HEK293 (cell line): ENCODE measurements around the gene NR2F1-AS1.
A peak's percentile ranks its signal among the peaks of the same experiment; 100 is the strongest.

Experiments used
- ATF2 ChIP-seq: fragments of 450-650 bp; formaldehyde crosslinking; IDR thresholded peaks from 2 replicates; pipeline ENCODE4 v1.5.1; 2016; ENCODE audit warnings: missing biosample characterization, missing genetic modification characterization, low read depth
- GLI2 ChIP-seq: fragments of 450-650 bp; formaldehyde crosslinking; IDR thresholded peaks from 2 replicates; pipeline ENCODE4; 2017; ENCODE audit warnings: missing biosample characterization, missing genetic modification characterization, low read depth, borderline replicate concordance
- HOXD13 ChIP-seq: sonication (generic); formaldehyde crosslinking; IDR thresholded peaks from 2 replicates; pipeline ENCODE4 v1.8.0; 2022; ENCODE audit warnings: missing genetic modification reagents, borderline replicate concordance
- KLF10 ChIP-seq: fragments of 450-650 bp; IDR thresholded peaks from 2 replicates; pipeline ENCODE4 v1.5.1; 2018; ENCODE audit warnings: missing biosample characterization, mild to moderate bottlenecking, missing genetic modification characterization
- OSR2 ChIP-seq: fragments of 450-650 bp; formaldehyde crosslinking; IDR thresholded peaks from 2 replicates; pipeline ENCODE4 v1.5.1; 2016; ENCODE audit warnings: missing biosample characterization, missing genetic modification characterization
- PATZ1 ChIP-seq: fragments of 450-650 bp; formaldehyde crosslinking; IDR thresholded peaks from 2 replicates; pipeline ENCODE4 v1.5.1; 2016; ENCODE audit warnings: missing biosample characterization, missing genetic modification characterization
- WT1 ChIP-seq: fragments of 450-650 bp; formaldehyde crosslinking; IDR thresholded peaks from 2 replicates; pipeline ENCODE4 v1.5.1; 2016; ENCODE audit warnings: missing biosample characterization, missing genetic modification characterization
- YY1 ChIP-seq: fragments of 450-650 bp; formaldehyde crosslinking; IDR thresholded peaks from 2 replicates; pipeline ENCODE4 v1.5.1; 2018; ENCODE audit warnings: missing biosample characterization, missing genetic modification characterization
- ZBTB21 ChIP-seq: fragments of 450-650 bp; formaldehyde crosslinking; IDR thresholded peaks from 2 replicates; pipeline ENCODE4 v1.5.1; 2017; ENCODE audit warnings: missing biosample characterization, missing genetic modification characterization
- ZBTB48 ChIP-seq: fragments of 450-650 bp; formaldehyde crosslinking; IDR thresholded peaks from 2 replicates; pipeline ENCODE4 v1.5.1; 2016; ENCODE audit warnings: missing biosample characterization, missing genetic modification characterization
- ZEB2 ChIP-seq: fragments of 450-650 bp; formaldehyde crosslinking; IDR thresholded peaks from 2 replicates; pipeline ENCODE4 v1.5.1; 2016; ENCODE audit warnings: missing biosample characterization, missing genetic modification characterization
- ZIC2 ChIP-seq: fragments of 450-650 bp; formaldehyde crosslinking; IDR thresholded peaks from 2 replicates; pipeline ENCODE4 v1.5.1; 2016; ENCODE audit warnings: missing biosample characterization, missing genetic modification characterization
- ZNF121 ChIP-seq: fragments of 450-650 bp; formaldehyde crosslinking; IDR thresholded peaks from 2 replicates; pipeline ENCODE4 v1.5.1; 2016; ENCODE audit warnings: missing biosample characterization, missing genetic modification characterization
- ZNF138 ChIP-seq: fragments of 450-650 bp; formaldehyde crosslinking; IDR thresholded peaks from 2 replicates; pipeline ENCODE4 v1.5.1; 2016; ENCODE audit warnings: missing biosample characterization, missing genetic modification characterization, borderline replicate concordance
- ZNF223 ChIP-seq: fragments of 450-650 bp; formaldehyde crosslinking; IDR thresholded peaks from 2 replicates; pipeline ENCODE4 v1.5.1; 2016; ENCODE audit warnings: missing biosample characterization, missing genetic modification characterization
- ZNF239 ChIP-seq: fragments of 450-650 bp; formaldehyde crosslinking; IDR thresholded peaks from 2 replicates; pipeline ENCODE4 v1.5.1; 2016; ENCODE audit warnings: missing biosample characterization, missing genetic modification characterization
- ZNF248 ChIP-seq: fragments of 450-650 bp; formaldehyde crosslinking; IDR thresholded peaks from 2 replicates; pipeline ENCODE4 v1.5.1; 2017; ENCODE audit warnings: missing biosample characterization, missing genetic modification characterization
- ZNF280C ChIP-seq: fragments of 450-650 bp; formaldehyde crosslinking; IDR thresholded peaks from 2 replicates; pipeline ENCODE4 v1.5.1; 2016; ENCODE audit warnings: missing biosample characterization, missing genetic modification characterization
- ZNF292 ChIP-seq: fragments of 450-650 bp; formaldehyde crosslinking; IDR thresholded peaks from 2 replicates; pipeline ENCODE4 v1.5.1; 2016; ENCODE audit warnings: low read depth, missing biosample characterization, missing genetic modification characterization, borderline replicate concordance
- ZNF311 ChIP-seq: fragments of 450-650 bp; formaldehyde crosslinking; IDR thresholded peaks from 2 replicates; pipeline ENCODE4 v1.5.1; 2017; ENCODE audit warnings: missing biosample characterization, missing genetic modification characterization, borderline replicate concordance
- ZNF362 ChIP-seq: fragments of 450-650 bp; formaldehyde crosslinking; IDR thresholded peaks from 2 replicates; pipeline ENCODE4 v1.5.1; 2016; ENCODE audit warnings: missing biosample characterization, missing genetic modification characterization
- ZNF398 ChIP-seq: fragments of 450-650 bp; formaldehyde crosslinking; IDR thresholded peaks from 2 replicates; pipeline ENCODE4 v1.5.1; 2017; ENCODE audit warnings: missing biosample characterization, missing genetic modification characterization
- ZNF555 ChIP-seq: fragments of 450-650 bp; formaldehyde crosslinking; conservative IDR thresholded peaks from 2 replicates; pipeline ENCODE4 v1.5.1; 2017; ENCODE audit warnings: missing biosample characterization, mild to moderate bottlenecking, missing genetic modification characterization, inconsistent platforms
- ZNF580 ChIP-seq: fragments of 450-650 bp; formaldehyde crosslinking; IDR thresholded peaks from 2 replicates; pipeline ENCODE4 v1.5.1; 2016; ENCODE audit warnings: missing biosample characterization, missing genetic modification characterization
- ZNF585B ChIP-seq: fragments of 450-650 bp; formaldehyde crosslinking; IDR thresholded peaks from 2 replicates; pipeline ENCODE4 v1.5.1; 2016; ENCODE audit warnings: missing biosample characterization, missing genetic modification characterization
- ZNF629 ChIP-seq: fragments of 450-650 bp; formaldehyde crosslinking; IDR thresholded peaks from 2 replicates; pipeline ENCODE4 v1.5.1; 2017; ENCODE audit warnings: missing biosample characterization, missing genetic modification characterization
- ZNF654 ChIP-seq: fragments of 450-650 bp; formaldehyde crosslinking; IDR thresholded peaks from 2 replicates; pipeline ENCODE4 v1.5.1; 2016; ENCODE audit warnings: low read depth, missing biosample characterization, missing genetic modification characterization
- ZNF660 ChIP-seq: fragments of 450-650 bp; IDR thresholded peaks from 2 replicates; pipeline ENCODE4 v1.5.1; 2018; ENCODE audit warnings: missing biosample characterization, mild to moderate bottlenecking, missing genetic modification characterization
- ZNF692 ChIP-seq: fragments of 450-650 bp; formaldehyde crosslinking; IDR thresholded peaks from 2 replicates; pipeline ENCODE4 v1.5.1; 2016; ENCODE audit warnings: missing biosample characterization, missing genetic modification characterization

The NR2F1-AS1 gene

GRCh38 chr5:93607367-93608258 is 26.6 kb upstream of the NR2F1-AS1 start (continued):
- TF ChIP-seq ZNF223 (tag by site-specific recombination), result no peak
- no peak for TF ChIP-seq ZNF292 (tag by site-specific recombination)
- TF ChIP-seq ATF2 (tag by site-specific recombination), result no peak; the same call in 1 of the 2 replicates
- peak; percentile 14; the same call in 1 of the 2 replicates for TF ChIP-seq HOXD13
- no peak for TF ChIP-seq ZNF555 (tag by site-specific recombination)
- no peak; the same call in 1 of the 2 replicates for TF ChIP-seq WT1 (tag by site-specific recombination)
- TF ChIP-seq ZNF280C (tag by site-specific recombination), result no peak
- TF ChIP-seq ZNF629, result peak; percentile 19; the same call in 1 of the 2 replicates
- TF ChIP-seq ZEB2, result peak; percentile 47; the same call in 1 of the 2 replicates
- no peak for TF ChIP-seq ZIC2 (tag by site-specific recombination)
- no peak for TF ChIP-seq ZNF239 (tag by site-specific recombination)
- TF ChIP-seq ZNF138 (tag by site-specific recombination), result no peak
- TF ChIP-seq ZNF311 (tag by site-specific recombination), result no peak
- TF ChIP-seq ZNF585B (tag by site-specific recombination), result no peak
- no peak for TF ChIP-seq YY1 (tag by site-specific recombination)
- no peak for TF ChIP-seq GLI2 (tag by site-specific recombination)
- TF ChIP-seq PATZ1 (tag by site-specific recombination), result no peak
- TF ChIP-seq ZBTB21 (tag by site-specific recombination), result no peak
- TF ChIP-seq ZNF248 (tag by site-specific recombination), result no peak
- TF ChIP-seq ZNF654 (tag by site-specific recombination), result peak; percentile 64
- TF ChIP-seq OSR2, result peak; percentile 34; the same call in 1 of the 2 replicates
- no peak for TF ChIP-seq ZNF121 (tag by site-specific recombination)
- TF ChIP-seq ZNF692 (tag by site-specific recombination), result peak; percentile 78
- peak; percentile 99 for TF ChIP-seq ZNF660
- TF ChIP-seq ZNF398, result no peak
- no peak for TF ChIP-seq ZBTB48 (tag by site-specific recombination)
- TF ChIP-seq ZNF580, result no peak
- peak; percentile 30; the same call in 1 of the 2 replicates for TF ChIP-seq KLF10 (tag by site-specific recombination)
- no peak for TF ChIP-seq ZNF362 (tag by site-specific recombination)
